NT2/D1 (cell line): ENCODE data around the gene SEL1L.

ENCODE experiments used
- SUZ12 ChIP-seq: IDR thresholded peaks from 2 replicates; pipeline ENCODE4 v1.6.1; 2011; ENCODE audit not compliant: insufficient read length, insufficient read depth; ENCODE audit errors: extremely low read depth
- YY1 ChIP-seq: IDR thresholded peaks from 2 replicates; pipeline ENCODE4 v1.6.1; 2011; ENCODE audit not compliant: insufficient read length, insufficient read depth
- ZNF274 ChIP-seq: IDR thresholded peaks from 2 replicates; pipeline ENCODE4 v1.6.1; 2011; ENCODE audit warnings: mild to moderate bottlenecking, low read depth, low read length

GRCh38 chr14:81449576-81449975 lies 84.1 kb downstream of the SEL1L start:
- no peak for TF ChIP-seq YY1
- no peak for TF ChIP-seq ZNF274
- TF ChIP-seq SUZ12 = no peak
